GM12872 (cell line): ENCODE data around the gene MTIF3.

Source experiments
- CTCF ChIP-seq: IDR thresholded peaks from 3 replicates; pipeline ENCODE4 v1.5.1; 2011; ENCODE audit warnings: low read depth, mild to moderate bottlenecking, low read length, moderate library complexity; ENCODE audit not compliant: insufficient read depth

MTIF3 gene

GRCh38 chr13:27472441-27472840 lies 22.1 kb upstream of the MTIF3 start:
- no peak for TF ChIP-seq CTCF

- TF ChIP-seq CTCF: no peak
These were observed 19.9 kb upstream of the MTIF3 start for GRCh38 chr13:27470075-27470820.

DNA sequence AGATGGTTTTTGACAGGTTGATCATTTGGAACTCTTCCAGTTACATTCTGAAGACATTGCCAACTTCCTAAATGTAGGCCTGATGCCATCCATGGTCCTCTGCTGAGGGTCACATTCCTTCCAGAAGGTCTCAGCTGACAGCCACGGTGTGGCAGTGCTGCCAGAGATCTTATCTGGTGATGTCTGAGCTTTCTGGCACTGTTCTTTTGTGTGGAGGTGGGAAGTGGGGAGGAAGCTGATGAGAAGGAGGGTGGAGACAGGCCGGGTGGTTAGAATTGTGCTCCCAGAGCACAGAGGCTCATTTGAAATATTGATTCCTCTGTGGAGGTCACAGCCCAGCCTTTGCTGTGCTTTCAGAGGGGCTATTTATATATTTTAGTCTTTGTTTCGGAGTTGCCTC lies 16.1 kb upstream of the MTIF3 start:
- no peak for TF ChIP-seq CTCF

DNA sequence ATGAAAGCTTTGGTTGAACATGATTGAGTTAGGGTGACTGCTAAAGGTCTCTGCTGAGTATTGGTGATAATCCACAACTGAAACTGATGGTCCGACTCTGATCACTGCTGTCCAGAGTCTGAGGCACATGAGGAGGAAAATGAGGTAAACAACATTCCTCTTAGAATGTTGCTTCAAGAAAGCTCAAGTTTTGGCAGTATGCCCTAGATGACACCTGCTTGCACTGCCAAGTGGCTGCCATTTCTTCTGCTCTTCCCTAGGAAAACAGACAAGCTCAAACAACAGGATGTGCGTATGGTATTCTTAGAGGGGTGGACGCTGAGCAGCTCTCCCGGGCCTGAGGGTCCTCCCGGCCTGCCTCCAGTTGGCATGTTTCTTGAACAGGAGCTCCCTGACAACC lies 15.2 kb upstream of the MTIF3 start:
- no peak for TF ChIP-seq CTCF

DNA sequence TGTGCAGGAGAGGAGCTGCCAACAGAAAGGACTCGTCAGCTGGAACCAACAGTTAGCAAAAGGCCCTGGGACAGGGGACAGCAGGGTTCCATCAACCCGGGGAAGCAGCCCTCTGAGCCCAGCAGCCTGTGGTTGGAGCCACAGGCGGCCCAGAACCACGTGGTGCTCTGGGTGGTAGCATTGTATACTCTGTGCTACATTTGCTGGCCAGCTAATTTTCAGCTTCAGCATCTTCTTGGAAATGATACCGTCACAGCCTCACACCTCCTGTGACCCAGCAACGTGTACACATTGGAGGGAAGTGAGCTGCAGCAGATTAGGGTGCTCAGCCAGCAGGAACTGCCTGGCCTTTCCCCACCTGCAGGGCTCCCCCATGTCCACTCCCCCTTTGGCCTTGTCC lies 13.1 kb upstream of the MTIF3 start:
- TF ChIP-seq CTCF: no peak

DNA sequence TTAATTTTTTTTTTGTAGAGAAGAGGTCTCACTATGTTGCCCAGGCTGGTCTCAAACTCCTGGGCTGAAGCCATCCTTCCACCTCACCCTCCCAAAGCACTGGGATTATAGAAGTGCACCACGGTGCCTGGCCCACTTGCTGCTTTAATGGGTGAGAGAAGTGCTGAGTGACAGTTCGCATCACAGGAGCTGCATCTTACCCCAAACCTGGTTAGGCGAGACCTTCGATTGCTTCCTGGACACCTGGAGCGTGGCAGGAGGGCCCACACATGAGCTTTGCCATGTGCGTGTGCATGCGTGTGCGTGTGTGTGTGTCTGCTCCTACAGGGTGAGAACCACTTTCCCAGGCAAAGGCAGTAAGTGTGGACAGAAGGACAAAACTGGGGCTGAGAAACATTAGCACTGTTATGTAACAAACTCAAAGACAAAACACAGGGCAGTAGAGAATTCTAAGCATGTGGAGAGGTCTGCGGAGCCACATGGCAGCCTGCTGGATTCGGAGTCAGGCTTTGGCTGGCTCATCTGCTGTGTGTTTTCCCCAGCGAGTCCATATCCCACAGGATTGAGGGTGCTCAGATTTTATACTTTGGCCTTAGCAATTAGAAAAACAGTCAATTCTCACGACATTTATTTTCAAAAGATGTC lies 11.7 kb upstream of the MTIF3 start:
- no peak for TF ChIP-seq CTCF

- no peak for TF ChIP-seq CTCF
These were observed 5.0 kb upstream of the MTIF3 start for GRCh38 chr13:27455331-27455855.
